Left ventricle myocardium inferior (tissue), 1 donor: Measurements from ENCODE around the gene RPP25L. TPM values are rescaled to one million over a fixed set of nuclear protein-coding genes. Genes with fewer than 3 reads are reported as not detected.

Source experiments
- DNase-seq: peaks from one replicate; pipeline ENCODE4 v3.0.0-alpha.2; 2020
- H3K27ac ChIP-seq: fragments of 200-600 bp; replicated peaks from 2 replicates; pipeline ENCODE4 v1.8.0; 2021
- H3K27me3 ChIP-seq: fragments of 200-600 bp; 2 replicates; pipeline ENCODE4 v1.8.0; 2021; ENCODE audit warnings: low read depth
- H3K36me3 ChIP-seq: fragments of 200-600 bp; 2 replicates; pipeline ENCODE4 v1.8.0; 2021
- H3K4me1 ChIP-seq: fragments of 200-600 bp; 2 replicates; pipeline ENCODE4 v1.8.0; 2021
- H3K4me3 ChIP-seq: fragments of 200-600 bp; 2 replicates; pipeline ENCODE4 v1.8.0; 2021; ENCODE audit warnings: mild to moderate bottlenecking, moderate library complexity
- H3K9me3 ChIP-seq: fragments of 200-600 bp; replicated peaks from 2 replicates; pipeline ENCODE4 v1.8.0; 2021
- CTCF ChIP-seq: fragments of 200-600 bp; IDR thresholded peaks from 2 replicates; pipeline ENCODE4 v1.8.0; 2021; ENCODE audit warnings: antibody characterized with exemption, mild to moderate bottlenecking, borderline replicate concordance
- intact Hi-C: fragments of 100-400 bp; cut with micrococcal nuclease; formaldehyde crosslinking; loops from one replicate; pipeline ENCODE4 v1.11.0; 2022
- long read RNA-seq: library from polyadenylated mRNA; unstranded; transcript quantifications from one replicate; pipeline ENCODE4 v2.0.0, GENCODE V29; 2021
- total RNA-seq: library from RNA; stranded (reverse); fragmentation: NEBNext Ultra II Directional; extraction: Animal tissue kit (Norgen Biotek cat#: 25700); gene quantifications from one replicate; pipeline ENCODE4 v1.2.1, GENCODE V29; 2021
- donor health status: DM: no; HTN: yes; CAD: no; lungs with severe emphysema.

Gene RPP25L
- total RNA-seq, result 42.8 TPM
- long read RNA-seq, transcript RPP25L-202 (2 exons, 888 nt), result major isoform, 36 of 62 reads
- long read RNA-seq, transcript RPP25L-201 (2 exons, 1,092 nt), result minor isoform, 22 of 62 reads
- long read RNA-seq, partial matches to known transcripts, result 0 of 62 reads
- long read RNA-seq, other reads (novel, unspliced or antisense), result 4 of 62 reads

- DNase-seq, result peak; percentile 87
- no peak for TF ChIP-seq CTCF
- peaks cover 33% of the 10 kb centered on the region for H3K4me1 ChIP-seq
- peaks cover 37% of the 10 kb centered on the region for H3K36me3 ChIP-seq
- peak within 1 kb of the TSS; percentile 95 for H3K27ac ChIP-seq
- intact Hi-C loops, result no loop called here
- H3K9me3 ChIP-seq, result no peaks in the 10 kb centered on the region
- no peaks in the 10 kb centered on the region for H3K27me3 ChIP-seq
- H3K4me3 ChIP-seq, result peak within 1 kb of the TSS; percentile 89
These were observed at the start of gene RPP25L for GRCh38 chr9:34611811-34612787. TSS of gene RPP25L (minus strand) at chr9:34612097. CDS start at chr9:34611296, 801 bp downstream.

DNA sequence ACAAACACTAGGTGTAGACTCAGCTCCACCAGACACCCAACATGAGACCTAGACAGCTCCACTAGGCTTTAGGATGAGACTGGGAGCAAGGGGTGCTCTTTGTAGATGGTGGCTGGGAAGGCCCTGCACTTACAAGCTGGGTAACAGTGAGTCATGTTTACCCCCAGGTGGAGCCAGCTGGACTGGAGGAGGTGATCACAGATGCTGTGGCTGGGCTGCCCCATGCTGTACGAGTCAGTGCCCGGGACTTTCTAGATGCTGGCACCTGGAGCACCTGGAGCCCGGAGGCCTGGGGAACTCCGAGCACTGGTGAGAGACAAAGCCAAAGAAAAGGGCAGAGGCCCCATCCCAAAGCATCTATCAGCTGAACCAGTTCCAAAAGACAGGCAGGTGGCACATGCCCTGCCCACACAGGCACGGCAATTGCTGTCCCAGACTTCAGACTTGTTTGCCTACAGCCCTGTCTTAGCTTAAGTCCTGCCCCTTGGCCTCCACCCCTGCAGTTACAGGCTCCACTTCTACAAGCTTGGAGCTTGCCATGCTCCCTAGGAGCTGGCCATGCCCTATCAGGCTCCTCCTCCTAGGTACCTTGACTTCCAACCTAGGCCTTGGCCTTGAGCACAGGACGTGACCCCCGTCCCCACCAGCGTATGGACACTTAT lies 47.8 kb upstream of the RPP25L start:
- no peak for TF ChIP-seq CTCF
- Histone ChIP-seq H3K36me3 (peaks cover 22% of the 10 kb centered on the region), H3K4me3 (no peak overlapping the region), H3K27ac (no peak overlapping the region), H3K4me1 (peaks cover 27% of the 10 kb centered on the region), H3K27me3 (no peaks in the 10 kb centered on the region), H3K9me3 (no peaks in the 10 kb centered on the region)
- intact Hi-C loops, result no loop called here
- no peak for DNase-seq

GRCh38 chr9:34658461-34658860 lies 46.6 kb upstream of the RPP25L start:
- intact Hi-C loops, result no loop called here
- DNase-seq, result no peak

GRCh38 chr9:34656992-34657391 lies 45.1 kb upstream of the RPP25L start:
- DNase-seq, result no peak
- intact Hi-C loops, result no loop called here
- H3K4me3 ChIP-seq, result no peak overlapping the region
- H3K9me3 ChIP-seq, result no peaks in the 10 kb centered on the region
- H3K36me3 ChIP-seq, result peaks cover 22% of the 10 kb centered on the region
- H3K27ac ChIP-seq, result no peak overlapping the region
- TF ChIP-seq CTCF, result no peak
- H3K4me1 ChIP-seq, result peaks cover 48% of the 10 kb centered on the region
- no peaks in the 10 kb centered on the region for H3K27me3 ChIP-seq

More at GRCh38 chr9:34658461-34658860, 46.6 kb upstream of the RPP25L start:
- no peaks in the 10 kb centered on the region for H3K27me3 ChIP-seq
- no peak overlapping the region for H3K27ac ChIP-seq
- peaks cover 22% of the 10 kb centered on the region for H3K36me3 ChIP-seq
- H3K4me1 ChIP-seq, result peaks cover 35% of the 10 kb centered on the region
- no peak for TF ChIP-seq CTCF
- H3K4me3 ChIP-seq, result no peak overlapping the region
- H3K9me3 ChIP-seq, result no peaks in the 10 kb centered on the region

DNA sequence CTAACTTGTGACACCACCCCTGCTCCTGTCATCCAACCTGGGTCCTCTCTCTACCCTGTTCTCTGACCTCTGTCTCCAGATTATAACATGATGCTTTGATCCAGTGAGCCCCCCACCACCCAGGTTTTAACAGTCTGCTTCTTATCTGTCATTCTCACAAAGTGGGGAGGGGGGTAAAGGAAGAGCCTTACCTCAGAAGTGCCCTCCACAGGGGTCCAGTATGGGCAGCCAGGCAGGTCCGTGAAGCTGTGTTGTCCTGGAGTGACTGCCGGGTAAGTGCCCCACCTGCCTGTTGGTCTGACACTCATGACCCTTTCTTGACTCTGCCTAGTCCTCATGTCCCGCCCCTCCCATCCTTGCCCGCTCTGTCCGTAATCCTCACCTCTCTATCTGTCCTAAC lies 43.5 kb upstream of the RPP25L start:
- Histone ChIP-seq H3K27ac (peak overlapping the region; percentile 93), H3K36me3 (peaks cover 15% of the 10 kb centered on the region), H3K4me3 (peak overlapping the region; percentile 37), H3K27me3 (no peaks in the 10 kb centered on the region), H3K9me3 (no peaks in the 10 kb centered on the region), H3K4me1 (peaks cover 62% of the 10 kb centered on the region)
- TF ChIP-seq CTCF, result no peak
- intact Hi-C loops, result no loop called here
- no peak for DNase-seq
